GM12865 (cell line): ENCODE results near the gene FOXP4.

ENCODE experiments used
- DNase-seq: peaks from one replicate; pipeline ENCODE4 v3.0.0; 2010; ENCODE audit warnings: low read depth
- H3K4me3 ChIP-seq: 2 replicates; pipeline ENCODE4 v1.5.1; 2011; ENCODE audit warnings: mild to moderate bottlenecking, low read depth, low read length, control low read depth
- TF ChIP-seq, protein P1 (sequence below): IDR thresholded peaks from 2 replicates; pipeline ENCODE4 v1.5.1; 2011; ENCODE audit warnings: low read length, control low read depth, low read depth, inconsistent platforms; ENCODE audit not compliant: insufficient read depth; ENCODE audit errors: missing control alignments

Gene FOXP4

DNA sequence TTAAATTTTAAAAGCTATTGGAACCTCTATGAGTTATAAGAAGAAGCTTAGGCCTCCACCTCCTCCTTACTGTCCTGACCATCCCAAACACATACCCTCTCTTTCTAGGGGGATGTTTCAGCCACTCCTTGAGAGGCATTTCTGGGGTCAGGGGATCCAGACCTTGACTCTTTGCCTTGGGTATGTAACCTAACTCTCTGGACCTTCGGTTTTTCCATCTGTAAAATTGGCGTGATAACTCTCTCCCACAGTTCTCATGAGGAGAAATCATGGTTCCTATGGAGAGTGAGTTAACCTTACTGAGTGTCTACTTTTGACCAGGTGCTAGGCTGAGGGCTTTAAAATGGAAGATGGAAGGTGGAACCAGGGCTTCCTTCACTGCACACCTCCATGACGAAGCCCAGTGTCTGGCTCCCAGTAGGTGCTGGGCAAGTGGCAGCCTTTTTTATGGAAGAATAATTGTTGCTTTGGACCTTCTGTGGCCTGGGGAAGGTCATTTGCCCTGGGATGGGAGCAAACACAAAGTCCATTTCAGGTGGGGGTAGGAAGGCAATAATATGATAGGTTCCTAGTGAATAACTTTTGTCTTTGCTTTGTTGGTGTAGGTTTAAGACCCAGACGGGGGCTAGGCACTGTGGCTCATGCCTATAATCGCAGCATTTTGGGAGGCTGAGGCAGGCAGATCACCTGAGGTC, 18.4 kb downstream of the FOXP4 start:
- TF ChIP-seq, protein P1, sequence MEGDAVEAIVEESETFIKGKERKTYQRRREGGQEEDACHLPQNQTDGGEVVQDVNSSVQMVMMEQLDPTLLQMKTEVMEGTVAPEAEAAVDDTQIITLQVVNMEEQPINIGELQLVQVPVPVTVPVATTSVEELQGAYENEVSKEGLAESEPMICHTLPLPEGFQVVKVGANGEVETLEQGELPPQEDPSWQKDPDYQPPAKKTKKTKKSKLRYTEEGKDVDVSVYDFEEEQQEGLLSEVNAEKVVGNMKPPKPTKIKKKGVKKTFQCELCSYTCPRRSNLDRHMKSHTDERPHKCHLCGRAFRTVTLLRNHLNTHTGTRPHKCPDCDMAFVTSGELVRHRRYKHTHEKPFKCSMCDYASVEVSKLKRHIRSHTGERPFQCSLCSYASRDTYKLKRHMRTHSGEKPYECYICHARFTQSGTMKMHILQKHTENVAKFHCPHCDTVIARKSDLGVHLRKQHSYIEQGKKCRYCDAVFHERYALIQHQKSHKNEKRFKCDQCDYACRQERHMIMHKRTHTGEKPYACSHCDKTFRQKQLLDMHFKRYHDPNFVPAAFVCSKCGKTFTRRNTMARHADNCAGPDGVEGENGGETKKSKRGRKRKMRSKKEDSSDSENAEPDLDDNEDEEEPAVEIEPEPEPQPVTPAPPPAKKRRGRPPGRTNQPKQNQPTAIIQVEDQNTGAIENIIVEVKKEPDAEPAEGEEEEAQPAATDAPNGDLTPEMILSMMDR, result no peak
- no peak overlapping the region for H3K4me3 ChIP-seq
- DNase-seq, result no peak

DNA sequence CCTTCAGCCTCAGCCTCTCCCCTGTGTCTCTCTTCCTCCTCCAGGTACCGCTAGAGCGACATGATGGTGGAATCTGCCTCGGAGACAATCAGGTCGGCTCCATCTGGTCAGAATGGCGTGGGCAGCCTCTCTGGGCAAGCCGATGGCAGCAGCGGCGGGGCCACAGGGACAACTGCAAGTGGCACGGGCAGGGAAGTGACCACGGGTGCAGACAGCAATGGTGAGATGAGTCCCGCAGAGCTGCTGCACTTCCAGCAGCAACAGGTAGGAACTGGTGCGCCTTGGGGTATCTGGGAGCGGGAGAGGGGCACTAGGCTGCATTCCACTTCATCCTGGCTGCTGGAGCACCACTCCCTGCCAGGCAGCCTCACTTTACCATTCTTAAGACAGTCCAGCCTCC, 19.5 kb downstream of the FOXP4 start:
- no peak overlapping the region for H3K4me3 ChIP-seq
- TF ChIP-seq, protein P1, result no peak
- DNase-seq, result no peak

DNA sequence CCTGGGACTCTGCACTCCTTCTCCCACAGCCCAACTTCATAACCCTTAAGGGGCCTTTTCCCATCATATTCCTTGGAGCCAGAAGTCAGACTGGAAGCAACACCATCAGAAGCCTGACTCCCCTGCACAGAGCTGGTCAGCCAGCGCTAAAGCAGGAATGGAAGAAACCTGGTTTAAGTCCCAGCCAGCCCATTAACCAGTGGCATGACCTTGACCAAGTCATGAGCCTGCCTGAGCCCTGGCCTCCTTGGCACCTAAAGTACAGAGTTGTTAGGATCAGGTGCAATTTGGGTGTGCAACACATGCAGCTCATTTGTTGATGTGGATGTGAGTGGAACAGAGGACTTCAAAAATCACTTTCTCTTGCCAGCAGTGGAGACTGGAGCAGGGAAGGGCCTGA, 20.8 kb downstream of the FOXP4 start:
- no peak for DNase-seq
- TF ChIP-seq, protein P1, result no peak
- H3K4me3 ChIP-seq, result no peak overlapping the region

DNA sequence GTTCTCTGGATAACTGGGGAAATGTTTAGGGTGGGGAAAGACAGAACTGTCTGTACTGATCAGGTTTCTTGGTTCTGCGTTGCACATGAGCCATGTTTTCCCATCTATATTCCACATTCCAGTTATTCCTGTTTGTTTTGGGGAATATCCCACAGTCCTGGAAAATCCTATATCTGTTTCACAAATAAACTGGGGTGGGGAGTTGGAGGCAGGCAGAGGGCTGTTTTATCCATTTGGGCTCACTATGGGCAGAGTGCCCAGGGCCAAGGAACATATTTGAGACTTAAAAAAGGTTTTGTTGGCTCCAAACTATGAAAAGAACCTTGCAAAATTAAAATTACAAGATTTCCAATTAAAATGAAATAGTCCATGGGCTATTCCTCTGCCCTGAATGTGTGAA, 21.5 kb downstream of the FOXP4 start:
- no peak for DNase-seq
- TF ChIP-seq, protein P1, result no peak
- no peak overlapping the region for H3K4me3 ChIP-seq

DNA sequence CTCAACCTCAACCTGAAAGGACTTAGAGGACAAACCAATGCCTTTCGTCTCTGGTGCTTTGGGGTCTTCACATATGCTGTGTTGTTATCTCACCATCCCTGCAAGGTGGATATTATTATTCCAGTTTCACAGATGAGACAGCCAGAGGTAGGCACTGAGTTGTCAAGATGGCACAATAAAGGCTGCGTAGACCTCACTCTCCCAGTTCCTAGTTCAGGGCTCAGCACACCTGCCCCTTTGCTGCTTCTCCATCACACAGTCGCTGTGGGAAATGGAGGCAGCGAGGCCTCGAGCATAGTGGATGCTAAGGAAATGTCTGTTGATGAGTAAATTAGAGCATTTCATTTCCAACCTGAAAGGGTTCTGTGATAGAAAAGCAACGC, 22.0 kb downstream of the FOXP4 start:
- DNase-seq, result no peak
- TF ChIP-seq, protein P1, result no peak
- no peak overlapping the region for H3K4me3 ChIP-seq

DNA sequence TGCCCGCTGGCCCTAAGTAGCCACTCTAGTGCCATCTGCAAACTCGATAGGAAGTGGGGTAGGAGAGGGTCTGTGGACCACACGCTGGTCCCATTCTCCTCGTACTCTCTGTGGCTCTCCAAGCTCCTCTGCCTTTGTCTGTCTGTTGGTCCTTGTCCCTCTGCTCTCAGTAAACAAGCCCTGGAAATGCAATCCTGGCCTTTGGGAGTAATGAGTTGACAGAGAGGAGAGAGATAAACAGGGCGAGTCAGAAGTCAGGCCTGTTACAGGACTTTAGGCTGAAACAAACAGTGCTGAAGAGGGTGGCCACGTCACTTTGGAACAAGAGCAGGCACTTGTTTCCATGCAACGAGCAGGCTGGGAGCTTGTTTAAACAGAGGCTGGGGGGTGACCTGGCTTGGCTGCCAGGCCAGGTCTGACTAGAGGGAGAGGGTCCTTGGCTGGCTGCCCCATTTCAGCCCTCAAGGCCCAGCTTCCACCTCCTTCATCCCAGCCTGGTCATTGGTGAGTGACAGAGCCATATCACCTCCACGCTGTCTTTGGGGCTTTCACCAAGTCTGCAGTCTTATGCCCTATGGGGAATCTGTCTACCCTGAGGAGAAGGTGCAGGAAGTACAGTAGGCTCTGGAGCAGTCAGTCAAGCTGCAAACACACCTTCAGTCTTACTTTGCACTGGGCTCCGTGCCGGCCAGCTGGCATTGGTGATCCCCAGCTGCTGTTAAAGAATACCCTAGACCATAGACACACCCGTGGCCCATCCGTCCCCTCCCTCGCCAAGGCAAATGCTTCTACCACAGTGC, 22.6 kb downstream of the FOXP4 start:
- no peak for DNase-seq
- TF ChIP-seq, protein P1, result no peak
- H3K4me3 ChIP-seq, result no peak overlapping the region
